SK-N-SH (cell line): ENCODE measurements around the gene FAM83E.

Experiments used
- CTCF ChIP-seq: fragments of 200-600 bp; sonication (generic); IDR thresholded peaks from 2 replicates; pipeline ENCODE4 v1.6.1; 2017; ENCODE audit warnings: antibody characterized with exemption, mild to moderate bottlenecking, moderate library complexity
- FOSL2 ChIP-seq: IDR thresholded peaks from 2 replicates; pipeline ENCODE4 v1.4.0; 2012; ENCODE audit warnings: low read depth, mild to moderate bottlenecking, moderate library complexity, borderline replicate concordance
- GATA2 ChIP-seq: sonication (generic); formaldehyde crosslinking; IDR thresholded peaks from 2 replicates; pipeline ENCODE4 v1.5.0; 2020; ENCODE audit warnings: mild to moderate bottlenecking, missing genetic modification reagents
- REST ChIP-seq: IDR thresholded peaks from 2 replicates; pipeline ENCODE4 v1.6.1; 2012; ENCODE audit warnings: mild to moderate bottlenecking, low read depth, low read length, moderate library complexity
- RXRA ChIP-seq: IDR thresholded peaks from 2 replicates; pipeline ENCODE4 v1.4.0; 2012; ENCODE audit warnings: low read depth, mild to moderate bottlenecking, borderline replicate concordance

GRCh38 chr19:48595171-48595570 lies 19.7 kb downstream of the FAM83E start:
- TF ChIP-seq GATA2 (CRISPR knock-in tag) (no peak), RXRA (no peak), CTCF (no peak), FOSL2 (no peak), REST (no peak)
